ENCODE results near the gene INPP5A. TPM values are rescaled to one million over a fixed set of nuclear protein-coding genes. Genes with fewer than 3 reads are reported as not detected.

Gene INPP5A
- total and polyA plus RNA-seq, 11 donors, result 38.6 to 179 (median 102) TPM

DNA sequence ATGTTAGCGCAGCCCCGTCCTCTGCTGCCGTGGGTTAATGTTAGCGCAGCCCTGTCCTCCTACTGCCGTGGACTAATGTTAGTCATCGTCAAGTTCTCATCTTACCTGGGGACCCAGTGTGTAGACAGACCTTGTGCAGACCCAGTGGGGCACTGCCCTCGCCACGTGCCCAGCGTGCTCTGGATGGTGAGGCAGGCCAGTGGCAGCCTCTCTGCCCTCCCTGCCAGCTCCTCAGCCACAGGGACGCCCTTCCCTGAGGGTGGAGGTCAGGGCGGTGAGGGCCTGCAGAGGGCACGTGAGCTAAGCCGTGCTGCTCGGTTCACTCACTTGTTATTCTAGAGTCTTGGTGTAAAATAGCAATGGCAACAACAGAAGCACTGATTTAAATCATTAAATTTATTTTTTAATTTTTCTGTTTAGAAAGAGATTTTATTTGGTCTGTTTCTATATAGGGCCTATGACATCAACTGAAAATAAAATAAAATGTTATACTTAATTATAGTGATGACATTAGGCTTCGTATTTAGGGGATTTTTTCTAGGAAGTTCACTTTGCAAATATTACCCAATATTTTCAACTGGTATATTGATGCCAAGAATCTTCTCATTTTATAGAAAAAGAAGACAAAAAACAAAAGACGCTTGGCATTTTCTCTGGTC lies 199.9 kb downstream of the INPP5A start:
- Histone ChIP-seq H3K36me3 (peaks cover 0 to 34% (median 6%) of the 10 kb centered on the region in 9 donors), H3K4me3 (no peak overlapping the region), H3K27ac (peak overlapping the region in 8 of 12 donors; percentile 1 to 55 (median 18)), H3K4me1 (peaks cover 0 to 11% (median 6%) of the 10 kb centered on the region in 12 donors), H3K9me3 (no peaks in the 10 kb centered on the region), H3K27me3 (no peaks in the 10 kb centered on the region)
- TF ChIP-seq, protein P1, sequence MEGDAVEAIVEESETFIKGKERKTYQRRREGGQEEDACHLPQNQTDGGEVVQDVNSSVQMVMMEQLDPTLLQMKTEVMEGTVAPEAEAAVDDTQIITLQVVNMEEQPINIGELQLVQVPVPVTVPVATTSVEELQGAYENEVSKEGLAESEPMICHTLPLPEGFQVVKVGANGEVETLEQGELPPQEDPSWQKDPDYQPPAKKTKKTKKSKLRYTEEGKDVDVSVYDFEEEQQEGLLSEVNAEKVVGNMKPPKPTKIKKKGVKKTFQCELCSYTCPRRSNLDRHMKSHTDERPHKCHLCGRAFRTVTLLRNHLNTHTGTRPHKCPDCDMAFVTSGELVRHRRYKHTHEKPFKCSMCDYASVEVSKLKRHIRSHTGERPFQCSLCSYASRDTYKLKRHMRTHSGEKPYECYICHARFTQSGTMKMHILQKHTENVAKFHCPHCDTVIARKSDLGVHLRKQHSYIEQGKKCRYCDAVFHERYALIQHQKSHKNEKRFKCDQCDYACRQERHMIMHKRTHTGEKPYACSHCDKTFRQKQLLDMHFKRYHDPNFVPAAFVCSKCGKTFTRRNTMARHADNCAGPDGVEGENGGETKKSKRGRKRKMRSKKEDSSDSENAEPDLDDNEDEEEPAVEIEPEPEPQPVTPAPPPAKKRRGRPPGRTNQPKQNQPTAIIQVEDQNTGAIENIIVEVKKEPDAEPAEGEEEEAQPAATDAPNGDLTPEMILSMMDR (IDR thresholded peaks at IDR 0.05), result no peak
- TF ChIP-seq POLR2A (IDR thresholded peaks at IDR 0.05), result no peak
- intact Hi-C loops (cut with DNase I), result no loop called here
- 64 to 73% (median 68%) methylated on average over 11 to 16 of the region's 16 CpGs for WGBS, 4 donors
- ATAC-seq (peak; percentile 80 to 95 (median 88)), DNase-seq (peak; percentile 51 to 82 (median 67))

DNA sequence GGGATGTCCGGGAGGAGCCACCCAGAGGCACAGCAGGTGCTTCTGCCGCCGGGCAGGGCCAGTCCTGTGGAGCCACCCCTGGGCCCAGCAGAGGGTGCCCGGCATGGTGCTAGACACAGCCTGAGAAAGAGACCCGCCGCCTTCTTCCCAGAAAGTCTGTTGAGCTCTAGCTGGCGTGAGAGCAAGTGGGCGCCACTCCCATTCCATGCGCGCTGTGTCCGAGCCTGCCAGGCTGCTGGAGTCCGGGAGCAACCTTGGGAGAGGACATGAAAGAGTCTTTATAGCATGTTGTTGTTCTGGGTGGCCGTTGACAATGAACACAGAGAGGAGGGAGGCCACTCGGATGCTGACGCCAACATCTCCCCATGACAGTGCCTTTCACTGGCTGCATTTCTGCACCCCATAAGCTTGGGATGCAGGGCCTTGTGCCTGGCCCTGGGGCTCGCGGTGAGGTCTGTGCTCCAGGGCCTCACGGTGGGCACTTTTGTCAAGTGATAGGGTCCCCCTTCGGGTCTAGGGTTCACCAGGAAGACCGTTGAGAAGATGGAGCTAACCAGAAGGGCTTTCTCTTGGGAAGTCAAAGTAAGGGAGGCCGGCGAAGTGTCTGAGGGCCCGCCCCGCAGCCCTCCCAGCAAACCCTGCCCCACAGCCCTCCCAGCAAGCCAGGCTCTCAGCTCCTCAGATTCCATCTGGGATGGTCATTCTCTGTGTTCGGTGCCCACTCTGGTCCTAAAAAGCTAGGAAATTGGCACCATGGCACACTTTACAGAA lies 201.1 kb downstream of the INPP5A start:
- Histone ChIP-seq H3K27ac (peak overlapping the region in 5 of 12 donors; percentile 1 to 55 (median 17)), H3K4me1 (peaks cover 0 to 11% (median 6%) of the 10 kb centered on the region in 12 donors), H3K9me3 (no peaks in the 10 kb centered on the region), H3K27me3 (no peaks in the 10 kb centered on the region), H3K4me3 (no peak overlapping the region), H3K36me3 (peaks cover 0 to 35% (median 6%) of the 10 kb centered on the region in 9 donors)
- TF ChIP-seq, protein P1 (IDR thresholded peaks at IDR 0.05), result no peak
- no peak for TF ChIP-seq POLR2A (IDR thresholded peaks at IDR 0.05)
- DNase-seq (peak in 1 of 5 donors; percentile 39), ATAC-seq (peak; percentile 8 to 60 (median 40))
- 82 to 92% (median 92%) methylated on average over 23 to 25 of the region's 25 CpGs for WGBS, 4 donors
- intact Hi-C loops (cut with DNase I), result no loop called here

DNA sequence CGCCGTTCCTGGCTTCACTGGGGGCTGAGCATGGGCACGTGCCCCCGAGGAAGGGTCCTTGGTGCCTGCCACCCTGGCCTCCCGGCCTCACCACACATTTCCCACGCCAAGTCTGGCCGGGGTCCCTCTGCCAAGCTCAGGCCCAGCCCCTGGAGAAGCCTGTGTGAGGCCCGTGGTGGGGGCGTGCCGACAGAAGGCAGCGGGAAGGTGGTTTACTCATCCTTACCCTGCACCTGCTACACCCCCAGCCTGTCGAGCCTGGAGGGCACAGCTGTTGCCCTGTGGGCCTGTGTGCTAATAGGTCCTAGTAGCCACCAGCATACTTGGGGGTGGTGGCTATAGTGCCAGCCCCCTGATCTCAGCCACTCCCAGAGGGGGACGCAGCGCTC lies 201.6 kb downstream of the INPP5A start:
- WGBS, 4 donors, result 89 to 98% (median 91%) methylated on average over 10 to 14 of the region's 14 CpGs
- no peak for ATAC-seq
- intact Hi-C loops (cut with DNase I), result no loop called here

More for the DNA sequence above, 201.6 kb downstream of the INPP5A start:
- TF ChIP-seq POLR2A (IDR thresholded peaks at IDR 0.05), result no peak
- TF ChIP-seq, protein P1 (IDR thresholded peaks at IDR 0.05), result no peak
- Histone ChIP-seq H3K4me3 (no peak overlapping the region), H3K4me1 (peaks cover 0 to 11% (median 6%) of the 10 kb centered on the region in 12 donors), H3K9me3 (no peaks in the 10 kb centered on the region), H3K27ac (peak overlapping the region in 1 of 12 donors; percentile 17), H3K36me3 (peaks cover 0 to 36% (median 1%) of the 10 kb centered on the region in 9 donors), H3K27me3 (no peaks in the 10 kb centered on the region)
- no peak for DNase-seq
